Left kidney (tissue), 2 donors: ENCODE data around the gene ANKRD53. TPM values are rescaled to one million over a fixed set of nuclear protein-coding genes. Genes with fewer than 3 reads are reported as not detected.

ENCODE experiments used
- DNase-seq: peaks from one replicate; pipeline ENCODE4 v3.0.0-alpha.2; 2013
- polyA plus RNA-seq: library from polyadenylated mRNA; unstranded; fragments of 120-200 nt; gene quantifications from one replicate; pipeline ENCODE4 v1.2.1, GENCODE V29; 2013; ENCODE audit not compliant: insufficient read length

Gene ANKRD53
- polyA plus RNA-seq, 1 donor = 0.90 TPM

- DNase-seq = peak; percentile 55
Measured at GRCh38 chr2:70964596-70965386, 13.6 kb upstream of the ANKRD53 start.

GRCh38 chr2:70965506-70965905, 12.9 kb upstream of the ANKRD53 start:
- no peak for DNase-seq

- DNase-seq = no peak
Measured at GRCh38 chr2:70966681-70967080, 11.7 kb upstream of the ANKRD53 start.

GRCh38 chr2:70967189-70967588, 11.2 kb upstream of the ANKRD53 start:
- DNase-seq = no peak

- DNase-seq = no peak
Measured at GRCh38 chr2:70974592-70974991, 3.8 kb upstream of the ANKRD53 start.

GRCh38 chr2:70975237-70975636, 3.2 kb upstream of the ANKRD53 start:
- no peak for DNase-seq

- no peak for DNase-seq
Measured at GRCh38 chr2:70977605-70978205, 725 bp upstream of the ANKRD53 start.

- peak; percentile 6 for DNase-seq
Measured at GRCh38 chr2:70979180-70979488, 704 bp downstream of the ANKRD53 start.

GRCh38 chr2:70979626-70980025, 1.2 kb downstream of the ANKRD53 start:
- no peak for DNase-seq

GRCh38 chr2:70981421-70981820, 3.0 kb downstream of the ANKRD53 start:
- no peak for DNase-seq

GRCh38 chr2:70981866-70982810, 3.7 kb downstream of the ANKRD53 start:
- no peak for DNase-seq

- DNase-seq = no peak
Measured at GRCh38 chr2:70982971-70983370, 4.5 kb downstream of the ANKRD53 start.

- no peak for DNase-seq
Measured at GRCh38 chr2:70983506-70984227, 5.2 kb downstream of the ANKRD53 start.

GRCh38 chr2:70984228-70984575, 5.8 kb downstream of the ANKRD53 start:
- DNase-seq = no peak

GRCh38 chr2:70984576-70985282, 6.3 kb downstream of the ANKRD53 start:
- peak; percentile 37 for DNase-seq

- DNase-seq = no peak
Measured at GRCh38 chr2:70985283-70985688, 6.9 kb downstream of the ANKRD53 start.

- no peak for DNase-seq
Measured at GRCh38 chr2:70985956-70986355, 7.5 kb downstream of the ANKRD53 start.

- no peak for DNase-seq
Measured at GRCh38 chr2:70986499-70987189, 8.2 kb downstream of the ANKRD53 start.

- no peak for DNase-seq
Measured at GRCh38 chr2:70987386-70987785, 9.0 kb downstream of the ANKRD53 start.

GRCh38 chr2:70988151-70988550, 9.7 kb downstream of the ANKRD53 start:
- no peak for DNase-seq
